ENCODE measurements around the gene PNPLA5.

The PNPLA5 gene

GRCh38 chr22:43855431-43855830 lies 36.4 kb downstream of the PNPLA5 start:
- no peak for DNase-seq

- DNase-seq = no peak
Observed at GRCh38 chr22:43854786-43855271, 37.0 kb downstream of the PNPLA5 start.

- DNase-seq = no peak
Observed at GRCh38 chr22:43854121-43854785, 37.6 kb downstream of the PNPLA5 start.

GRCh38 chr22:43853328-43853931 lies 38.4 kb downstream of the PNPLA5 start:
- DNase-seq = no peak

- peak in 5 of 56 donors; percentile 16 to 54 (median 21) for DNase-seq
Observed at GRCh38 chr22:43852573-43853327, 39.1 kb downstream of the PNPLA5 start.

- no peak for DNase-seq
Observed at GRCh38 chr22:43851979-43852307, 39.9 kb downstream of the PNPLA5 start.

GRCh38 chr22:43851058-43851978 lies 40.5 kb downstream of the PNPLA5 start:
- no peak for DNase-seq

GRCh38 chr22:43850529-43850928 lies 41.3 kb downstream of the PNPLA5 start:
- no peak for DNase-seq

- no peak for DNase-seq
Observed at GRCh38 chr22:43849731-43850130, 42.1 kb downstream of the PNPLA5 start.

GRCh38 chr22:43848366-43849171 lies 43.2 kb downstream of the PNPLA5 start:
- no peak for DNase-seq

- DNase-seq = no peak
Observed at GRCh38 chr22:43847376-43848289, 44.2 kb downstream of the PNPLA5 start.

GRCh38 chr22:43846966-43847365 lies 44.8 kb downstream of the PNPLA5 start:
- no peak for DNase-seq

- no peak for DNase-seq
Observed at GRCh38 chr22:43845981-43846380, 45.8 kb downstream of the PNPLA5 start.

GRCh38 chr22:43844560-43845545 lies 47.0 kb downstream of the PNPLA5 start:
- DNase-seq = no peak

GRCh38 chr22:43843783-43844530 lies 47.9 kb downstream of the PNPLA5 start:
- no peak for DNase-seq

- DNase-seq = no peak
Observed at GRCh38 chr22:43841742-43842141, 50.1 kb downstream of the PNPLA5 start.

- no peak for DNase-seq
Observed at GRCh38 chr22:43840851-43841250, 51.0 kb downstream of the PNPLA5 start.
